HG02973 (cell line): Measurements from ENCODE around the gene ACSM2B.
"Not testable (repeated sequence)": the region's sequence is repeated elsewhere in the genome, so short reads cannot be mapped to it uniquely, and the experiment has no call there.

Source experiments
- ATAC-seq: cut with Tn5 transposase; IDR thresholded peaks from one replicate; pipeline ENCODE4 v1.9.1; 2021; ENCODE audit warnings: moderate library complexity; ENCODE audit not compliant: unreplicated experiment

The ACSM2B gene

DNA sequence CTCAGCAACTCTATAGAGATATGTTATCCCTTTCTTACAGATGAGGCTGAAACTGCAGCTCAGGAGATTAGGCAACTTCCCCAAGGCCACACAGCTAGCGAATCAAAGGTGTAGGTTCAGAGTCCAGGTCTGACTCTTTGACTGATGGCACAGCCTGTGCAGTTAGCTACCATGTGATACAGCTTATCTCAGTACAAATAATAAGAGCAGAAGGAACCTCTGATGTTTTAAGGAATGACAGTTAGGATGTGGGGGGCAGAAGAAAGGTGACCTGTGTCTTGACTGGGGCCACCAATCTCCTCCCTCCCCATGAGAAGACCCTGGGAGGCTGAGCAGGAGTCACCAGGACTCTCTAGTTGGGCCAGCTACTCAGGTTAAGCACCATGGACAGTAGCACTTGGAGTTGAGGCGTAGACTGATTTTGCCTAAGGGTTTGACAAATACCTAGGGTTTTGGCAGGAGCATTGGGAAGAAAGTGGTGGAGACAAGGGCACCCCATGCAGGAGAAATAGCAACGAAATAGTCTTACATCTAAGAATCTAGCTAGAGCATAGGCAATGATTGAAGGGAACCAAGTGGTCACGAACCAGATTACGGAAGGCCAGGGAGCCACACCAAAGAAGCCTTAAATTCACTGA is 22.8 kb upstream of the ACSM2B start:
- ATAC-seq, result no peak

DNA sequence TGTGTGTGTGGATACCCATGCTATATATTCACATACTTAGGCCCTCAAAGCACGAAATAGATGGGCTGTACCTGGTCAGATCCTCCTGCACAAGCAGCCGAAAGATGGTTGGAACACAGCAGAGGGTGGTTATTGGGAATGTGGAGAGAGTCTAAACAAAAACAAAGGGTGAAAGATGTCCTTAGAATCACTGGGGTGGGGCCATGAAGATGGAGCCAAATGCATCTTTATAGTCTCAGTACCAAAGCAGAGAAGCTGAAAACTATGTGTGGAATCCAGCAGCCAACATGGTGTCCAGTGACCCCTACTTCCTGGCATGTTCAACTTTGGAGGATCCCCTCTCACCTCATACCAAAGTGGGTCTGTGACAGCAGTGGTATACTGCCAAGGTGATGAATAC is 19.5 kb upstream of the ACSM2B start:
- not testable (repeated sequence) for ATAC-seq

DNA sequence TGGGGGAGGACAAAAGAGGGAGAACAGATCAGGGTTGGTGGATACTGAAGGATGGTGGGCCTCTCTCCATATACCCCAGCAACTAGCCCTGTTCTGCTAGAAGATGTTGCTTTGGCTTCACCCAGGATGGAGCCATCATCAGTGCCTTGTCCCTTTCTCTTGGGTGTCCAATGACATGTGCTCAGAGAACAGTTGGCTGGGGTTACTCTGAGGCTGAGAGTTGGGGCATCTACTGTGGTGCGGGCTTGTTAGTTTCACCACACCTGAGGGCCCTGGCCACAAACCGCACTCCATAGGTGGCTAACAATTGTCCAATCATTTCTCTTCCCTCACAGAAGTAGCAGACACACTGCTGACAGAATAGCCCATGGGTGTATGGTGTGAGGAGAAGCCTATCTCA is 18.9 kb upstream of the ACSM2B start:
- not testable (repeated sequence) for ATAC-seq

DNA sequence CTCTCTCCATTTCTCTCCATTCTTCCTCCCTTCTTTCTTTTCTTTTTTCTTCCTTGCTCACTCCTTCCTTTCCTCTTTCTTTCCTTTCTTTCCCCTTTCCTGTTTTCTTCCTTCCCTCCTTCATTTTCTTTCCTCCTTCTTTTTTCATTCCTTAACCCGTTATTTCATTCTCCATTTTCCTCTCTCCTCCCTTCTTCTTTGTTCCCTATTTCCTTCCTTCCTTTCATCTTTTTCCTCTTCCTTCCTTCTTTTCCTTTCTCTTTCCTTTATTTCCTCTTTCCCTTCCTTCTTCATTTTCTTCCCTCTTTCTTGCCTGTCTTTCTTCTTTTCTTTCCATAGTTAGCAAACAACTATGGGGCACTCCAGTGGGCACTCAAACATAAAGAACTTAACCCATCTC is 16.6 kb upstream of the ACSM2B start:
- ATAC-seq, result not testable (repeated sequence)

DNA sequence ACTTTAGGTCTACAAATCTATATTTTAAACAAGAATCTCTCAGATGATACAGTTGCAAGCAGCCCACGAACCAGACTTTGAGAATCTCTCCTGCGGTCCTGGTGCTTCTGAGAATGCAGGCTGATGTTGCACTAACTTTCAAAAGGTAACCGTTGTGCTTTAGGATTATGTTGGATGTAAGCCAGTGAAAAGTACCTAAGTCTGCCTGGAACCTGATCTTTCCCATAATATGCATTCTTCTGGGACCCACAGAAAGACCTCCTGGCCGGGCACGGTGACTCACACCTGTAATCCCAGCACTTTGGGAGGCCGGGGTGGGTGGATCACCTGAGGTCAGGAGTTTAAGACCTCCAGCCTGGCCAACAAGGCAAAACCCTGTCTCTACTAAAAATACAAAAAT is 13.3 kb upstream of the ACSM2B start:
- ATAC-seq, result not testable (repeated sequence)

DNA sequence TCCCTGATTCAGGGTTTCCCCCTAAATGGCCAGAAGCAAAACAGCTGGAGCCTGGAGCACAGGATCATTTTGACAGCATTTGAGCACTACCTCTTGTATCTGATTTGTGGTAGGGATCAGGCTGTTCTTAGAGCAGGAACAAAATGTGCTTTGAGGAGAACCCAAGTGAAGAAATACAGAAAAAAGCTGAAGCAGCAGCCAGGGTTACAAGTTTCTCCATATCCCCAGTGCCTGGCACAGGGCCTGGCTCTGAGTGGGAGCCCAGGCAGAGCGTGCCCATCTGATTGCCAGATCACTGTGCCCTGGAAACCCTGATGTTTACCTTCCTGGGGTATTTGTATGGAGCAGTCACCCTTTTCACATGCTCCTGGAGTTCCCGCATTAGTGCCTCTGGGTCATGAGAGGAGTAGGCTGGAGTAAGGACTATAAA is 11.5 kb upstream of the ACSM2B start:
- not testable (repeated sequence) for ATAC-seq

DNA sequence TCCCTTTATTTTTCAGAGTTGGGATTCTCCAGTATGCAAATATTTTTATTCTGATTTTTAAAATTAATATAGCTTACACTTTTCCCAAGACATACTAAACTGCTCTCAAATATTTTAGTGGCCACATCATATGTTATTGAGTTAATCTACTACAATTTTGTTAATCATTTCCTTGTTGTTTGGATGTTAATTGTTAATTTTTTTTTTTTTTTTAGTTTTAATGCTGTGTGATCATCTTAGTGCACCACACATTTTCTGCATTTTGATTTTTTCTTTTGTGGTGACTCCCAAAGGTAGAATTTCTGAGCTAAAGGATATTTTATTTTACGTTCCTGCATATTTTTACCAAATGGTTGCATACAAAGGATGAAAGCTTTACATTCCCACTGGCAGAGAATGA is 10.5 kb upstream of the ACSM2B start:
- not testable (repeated sequence) for ATAC-seq

DNA sequence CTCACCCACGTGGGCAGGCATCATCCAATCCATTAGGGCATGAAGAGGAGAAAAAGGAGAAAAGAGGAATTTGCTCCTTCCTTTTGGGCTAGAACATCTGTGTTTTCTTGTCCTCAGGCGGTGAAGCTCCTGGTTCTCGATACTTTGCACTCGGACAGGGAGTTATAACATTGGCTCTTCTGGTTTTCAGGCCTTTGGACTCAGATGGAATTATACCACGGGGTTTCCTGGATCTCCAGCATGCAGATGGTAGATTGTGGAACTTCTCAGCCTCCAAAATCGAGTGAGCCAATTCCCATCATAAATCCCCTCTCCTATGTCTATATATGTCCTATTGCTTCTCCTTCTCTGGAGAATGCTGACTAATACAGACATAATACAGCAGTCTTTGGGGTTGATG is 9.9 kb upstream of the ACSM2B start:
- not testable (repeated sequence) for ATAC-seq

DNA sequence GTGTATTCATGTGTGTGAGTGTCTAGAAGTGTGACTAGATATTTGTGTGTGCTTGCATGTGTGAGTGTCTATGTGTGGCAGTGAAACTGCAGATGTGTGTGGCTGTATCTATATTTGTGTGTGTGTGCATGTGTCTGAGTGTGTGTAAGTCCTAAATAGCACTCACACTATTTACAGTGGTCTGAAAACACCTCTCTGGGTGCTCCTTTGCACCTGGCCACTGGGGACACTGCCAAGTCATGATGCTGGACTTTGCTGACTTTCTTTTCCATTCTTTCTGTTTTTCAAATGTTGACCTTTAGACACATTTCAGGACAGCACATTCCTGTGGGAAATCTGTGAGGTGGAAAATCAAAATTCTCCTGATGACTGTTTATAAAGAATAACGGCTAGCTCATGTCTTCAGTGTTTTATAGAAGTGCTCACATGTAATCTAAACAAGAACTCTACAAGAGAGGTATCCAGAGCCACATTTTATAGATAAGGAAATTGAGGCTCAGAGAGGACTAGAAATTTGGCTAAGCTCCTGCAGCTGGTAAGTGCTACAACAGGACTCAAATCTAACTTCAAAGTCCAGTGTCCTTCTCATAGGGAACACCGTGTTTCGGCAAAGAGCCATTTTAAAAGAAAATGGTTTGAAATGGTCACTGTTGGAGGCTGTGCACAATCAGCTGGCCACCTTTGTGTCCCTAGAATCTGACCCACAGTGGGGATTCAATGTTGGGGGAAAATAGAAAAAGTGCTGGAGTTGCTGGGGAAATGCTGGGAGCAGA is 4.5 kb upstream of the ACSM2B start:
- ATAC-seq, result not testable (repeated sequence)

DNA sequence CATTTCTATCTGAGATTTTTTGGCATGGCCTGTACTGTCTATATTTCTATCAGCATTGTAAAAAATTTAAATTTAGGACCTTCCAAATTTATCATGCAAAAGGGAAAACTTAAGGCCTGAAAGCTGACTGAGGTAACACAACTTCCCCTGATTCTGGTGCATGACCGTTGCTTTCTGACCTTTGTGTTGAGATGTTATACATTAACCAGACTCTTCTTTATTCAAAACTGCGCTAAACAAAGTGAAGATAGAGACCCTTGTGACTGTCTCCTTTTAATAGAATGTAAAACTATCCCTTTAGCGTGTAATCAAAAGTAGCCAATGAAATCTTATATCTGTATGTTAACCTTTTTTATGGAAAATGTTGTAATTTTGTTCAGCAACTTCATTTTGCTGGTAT is 1.9 kb upstream of the ACSM2B start:
- not testable (repeated sequence) for ATAC-seq

DNA sequence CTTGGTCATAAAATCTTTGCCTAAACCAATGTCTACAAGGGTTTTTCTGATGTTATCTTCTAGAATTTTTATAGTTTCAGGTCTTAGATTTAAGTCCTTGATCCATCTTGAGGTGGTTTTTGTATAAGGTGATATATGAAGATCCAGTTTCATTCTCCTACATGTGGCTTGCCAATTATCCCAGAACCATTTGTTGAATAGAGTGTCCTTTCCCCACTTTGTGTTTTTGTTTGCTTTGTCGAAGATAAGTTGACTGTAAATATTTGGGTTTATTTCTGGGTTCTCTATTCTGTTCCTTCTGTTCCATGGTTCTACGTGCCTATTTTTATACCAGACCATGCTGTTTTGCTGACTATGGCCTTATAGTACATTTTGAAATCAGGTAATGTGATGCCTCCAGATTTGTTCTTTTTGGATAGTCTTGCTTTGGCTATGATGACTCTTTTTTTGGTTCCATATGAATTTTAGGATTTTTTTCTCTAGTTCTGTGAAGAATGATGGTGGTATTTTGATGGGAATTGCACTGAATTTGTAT is 7.0 kb downstream of the ACSM2B start:
- ATAC-seq, result not testable (repeated sequence)

DNA sequence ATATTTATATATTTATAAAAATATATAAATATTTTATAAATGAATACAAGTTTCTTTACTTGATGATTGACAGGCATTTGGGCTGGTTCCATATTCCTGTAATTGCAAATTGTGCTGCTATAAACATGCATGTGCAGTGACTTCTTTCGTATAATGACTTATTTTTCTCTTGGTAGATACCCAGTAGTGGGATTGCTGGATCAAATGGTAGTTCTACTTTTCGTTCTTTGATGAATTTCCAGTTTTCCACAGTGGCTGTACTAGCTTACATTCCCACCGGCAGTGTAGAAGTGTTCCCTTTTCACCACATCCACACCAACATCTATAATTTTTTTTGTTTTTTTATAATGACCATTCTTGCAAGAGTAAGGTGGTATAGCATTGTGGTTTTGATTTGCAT is 7.8 kb downstream of the ACSM2B start:
- ATAC-seq, result no peak

DNA sequence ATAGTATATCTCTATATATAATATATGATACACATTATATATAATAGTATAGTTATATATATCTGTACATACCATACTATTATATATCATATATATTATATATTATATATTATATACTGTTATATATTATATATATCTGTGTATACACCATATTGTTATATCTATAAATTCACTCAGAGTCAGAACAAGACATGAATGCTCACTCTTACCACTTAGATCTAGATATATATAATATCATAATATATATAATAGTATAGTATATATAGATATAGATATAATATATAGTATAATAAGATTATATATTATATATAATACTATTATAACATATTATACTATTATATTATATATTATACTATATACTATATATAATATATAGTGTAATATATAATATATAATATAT is 9.3 kb downstream of the ACSM2B start:
- ATAC-seq, result no peak

DNA sequence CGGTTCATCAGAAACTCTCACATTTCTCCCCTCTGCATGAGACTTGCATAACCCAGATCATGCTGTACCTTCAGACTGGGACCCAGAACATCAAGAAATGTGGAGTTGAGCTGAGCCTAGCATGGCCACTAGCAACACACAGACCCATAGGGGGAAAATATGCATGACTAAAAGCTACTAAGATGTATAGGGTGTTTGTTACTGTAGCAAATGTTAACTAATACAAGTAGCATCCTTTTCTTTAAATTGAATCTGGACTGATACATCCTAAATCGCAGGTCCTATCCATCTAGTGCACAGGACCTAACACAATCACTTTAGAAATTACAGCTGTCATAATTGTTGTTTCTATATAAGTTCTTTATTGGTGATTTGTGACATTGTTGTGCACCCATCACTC is 10.8 kb downstream of the ACSM2B start:
- ATAC-seq, result not testable (repeated sequence)

DNA sequence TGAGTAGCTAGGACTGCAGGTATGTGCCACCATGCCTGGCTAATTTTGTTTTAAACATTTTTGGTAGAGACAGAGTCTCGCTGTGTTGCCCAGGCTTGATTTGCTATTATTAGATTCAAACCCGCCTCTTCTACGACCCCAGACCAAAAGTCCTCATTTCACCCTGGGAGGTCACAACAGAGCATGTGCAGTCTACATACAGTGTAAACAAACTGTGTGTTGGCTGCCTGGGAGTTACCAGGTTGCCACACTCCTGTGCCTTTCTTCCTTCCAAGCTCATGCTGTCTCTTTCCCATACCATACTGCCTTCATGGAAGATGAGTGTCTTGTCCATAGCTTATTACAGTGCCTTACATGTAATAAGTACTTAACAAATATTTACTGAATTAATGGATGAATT is 11.9 kb downstream of the ACSM2B start:
- not testable (repeated sequence) for ATAC-seq

DNA sequence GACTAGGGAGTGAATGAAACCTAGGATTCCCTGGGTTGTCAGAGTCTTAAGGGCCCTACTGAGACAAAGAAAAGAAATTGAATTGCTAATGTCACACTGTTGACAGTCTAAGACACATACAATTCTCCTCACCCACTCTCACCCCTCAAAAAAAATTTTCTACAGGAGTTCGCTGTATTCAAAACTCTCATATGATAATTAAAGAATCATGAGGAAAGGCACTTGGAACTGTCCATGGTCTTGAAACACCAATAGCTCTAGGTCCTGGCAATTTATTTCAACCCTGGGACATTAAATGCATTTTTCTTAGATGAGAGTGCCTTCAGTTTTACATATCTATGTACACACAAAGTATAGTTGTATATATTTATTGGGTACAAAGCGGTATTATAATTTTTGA is 20.5 kb downstream of the ACSM2B start:
- not testable (repeated sequence) for ATAC-seq

DNA sequence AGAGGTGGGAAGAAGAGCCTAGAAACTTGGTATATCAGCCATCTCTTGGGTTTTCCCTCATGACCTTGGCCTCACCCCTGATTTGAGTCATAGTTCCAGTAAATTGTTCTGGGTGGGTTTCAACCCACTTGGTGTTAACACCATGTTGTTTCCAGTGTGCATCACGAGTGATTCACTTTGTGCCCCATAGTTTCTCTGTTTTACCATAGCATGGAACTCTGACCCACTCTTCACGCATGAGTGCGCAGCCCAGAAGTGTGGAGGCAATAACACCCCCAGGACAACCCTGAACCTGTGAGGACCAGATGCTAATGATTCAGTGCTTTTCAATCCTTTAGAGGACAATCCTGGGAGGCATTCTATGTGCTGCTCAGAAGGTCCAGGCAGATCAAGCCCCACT is 21.5 kb downstream of the ACSM2B start:
- not testable (repeated sequence) for ATAC-seq

DNA sequence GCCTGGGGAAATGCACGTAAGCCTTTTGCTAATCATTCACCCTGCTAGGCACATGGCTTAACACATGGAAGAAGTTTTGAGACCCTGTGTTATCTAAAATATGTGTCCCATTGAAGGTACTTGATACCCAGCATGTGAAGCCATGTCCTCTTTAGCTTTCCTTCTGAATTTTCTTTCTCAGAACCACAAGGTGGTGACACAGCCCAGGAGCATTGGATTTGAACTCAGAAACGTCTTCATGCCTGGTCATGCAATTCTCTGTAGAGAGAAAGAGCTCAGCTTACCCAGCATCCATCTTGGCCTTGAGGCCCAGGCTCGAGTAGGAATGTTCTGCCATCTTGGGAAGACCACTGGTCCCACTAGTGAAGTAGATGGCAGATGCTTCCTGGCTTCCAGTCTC is 22.7 kb downstream of the ACSM2B start:
- not testable (repeated sequence) for ATAC-seq

DNA sequence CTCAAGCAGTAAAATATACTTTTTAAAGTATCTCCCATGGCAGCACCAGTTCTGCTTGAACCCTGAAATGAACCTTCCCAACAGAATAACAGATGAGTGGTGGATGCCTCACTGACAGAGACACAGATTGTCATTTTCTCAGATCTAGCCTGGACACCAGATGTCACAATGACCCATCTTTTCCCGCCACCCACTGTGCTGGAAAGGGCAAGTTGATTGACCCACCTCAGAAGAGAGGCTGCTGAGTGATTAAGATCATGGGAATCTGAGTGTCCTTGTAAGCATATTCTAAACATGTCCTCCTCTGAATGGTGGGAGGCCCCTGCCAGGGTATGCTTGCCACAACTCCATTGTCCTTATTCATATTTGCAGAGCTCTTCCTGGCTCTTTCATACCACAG is 29.2 kb downstream of the ACSM2B start:
- not testable (repeated sequence) for ATAC-seq

DNA sequence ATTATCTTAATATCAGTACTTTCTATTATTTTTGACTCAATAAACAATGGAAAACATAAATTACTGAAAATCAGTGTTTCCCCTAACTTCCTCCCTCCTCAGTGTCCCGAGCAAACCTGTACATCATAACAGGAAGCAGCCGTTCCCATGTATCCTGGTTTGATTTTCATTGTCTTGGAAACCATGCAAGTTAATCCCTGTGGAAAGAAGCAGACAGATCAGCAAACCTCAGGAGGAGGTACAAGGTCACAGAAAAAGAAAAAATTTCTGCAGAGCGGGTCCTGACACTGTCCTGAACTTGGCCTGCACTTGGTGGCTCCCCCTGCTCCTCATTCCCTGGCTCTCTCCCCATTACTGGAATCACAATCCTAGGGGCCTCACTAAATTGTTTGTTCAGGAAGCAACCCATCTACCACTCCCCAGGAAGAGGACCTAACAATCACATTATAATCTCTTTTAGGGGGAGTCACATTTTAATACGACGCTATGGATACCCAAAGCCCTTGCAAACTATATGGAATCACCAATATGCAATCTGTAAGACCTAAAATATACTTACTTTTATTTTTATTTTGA is 29.8 kb downstream of the ACSM2B start:
- ATAC-seq, result not testable (repeated sequence)

DNA sequence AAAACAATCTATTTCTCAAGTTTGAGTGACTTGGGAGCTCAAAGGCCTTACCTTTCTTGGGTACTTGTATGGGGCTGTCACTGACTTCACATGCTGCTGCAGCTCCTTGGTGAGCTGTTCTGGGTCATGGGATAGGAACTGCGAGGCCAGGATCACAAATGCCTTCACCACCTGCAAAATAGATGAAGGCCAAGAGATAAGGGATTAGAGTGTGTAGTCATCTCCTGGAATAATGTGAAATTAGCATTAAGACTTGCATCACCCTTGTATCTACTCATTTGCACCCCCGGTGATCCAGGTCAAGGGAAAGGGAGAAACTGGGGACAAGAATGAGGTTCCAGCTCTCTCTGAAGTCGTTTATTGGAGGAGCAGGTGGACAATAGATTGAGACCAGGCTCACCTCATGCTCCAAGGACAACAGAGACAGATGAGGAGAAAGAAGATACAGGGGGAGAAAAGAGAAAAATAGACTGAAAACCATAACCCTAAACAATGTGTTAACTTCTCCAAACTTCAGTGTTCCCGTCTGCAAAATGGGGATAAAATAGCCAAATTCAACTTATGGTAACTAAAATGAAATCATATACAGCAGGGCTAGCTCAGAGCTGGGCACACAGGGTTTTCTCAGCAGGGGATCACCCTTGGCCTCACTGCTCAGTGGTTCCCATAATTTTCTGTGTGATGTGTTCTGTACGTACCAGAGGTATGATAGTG is 35.4 kb downstream of the ACSM2B start:
- ATAC-seq, result not testable (repeated sequence)
